Activated CD8-positive, alpha-beta memory T cell treated with anti-CD3 and anti-CD28 coated beads, Interleukin-2, amount 50 U/mL, for 24 hours (primary cell): Measurements from ENCODE around the gene TREM1.

Experiments used
- DNase-seq: peaks from one replicate; pipeline ENCODE4 v3.0.0-alpha.2; 2020; ENCODE audit errors: extremely low read depth

TREM1 gene

DNA sequence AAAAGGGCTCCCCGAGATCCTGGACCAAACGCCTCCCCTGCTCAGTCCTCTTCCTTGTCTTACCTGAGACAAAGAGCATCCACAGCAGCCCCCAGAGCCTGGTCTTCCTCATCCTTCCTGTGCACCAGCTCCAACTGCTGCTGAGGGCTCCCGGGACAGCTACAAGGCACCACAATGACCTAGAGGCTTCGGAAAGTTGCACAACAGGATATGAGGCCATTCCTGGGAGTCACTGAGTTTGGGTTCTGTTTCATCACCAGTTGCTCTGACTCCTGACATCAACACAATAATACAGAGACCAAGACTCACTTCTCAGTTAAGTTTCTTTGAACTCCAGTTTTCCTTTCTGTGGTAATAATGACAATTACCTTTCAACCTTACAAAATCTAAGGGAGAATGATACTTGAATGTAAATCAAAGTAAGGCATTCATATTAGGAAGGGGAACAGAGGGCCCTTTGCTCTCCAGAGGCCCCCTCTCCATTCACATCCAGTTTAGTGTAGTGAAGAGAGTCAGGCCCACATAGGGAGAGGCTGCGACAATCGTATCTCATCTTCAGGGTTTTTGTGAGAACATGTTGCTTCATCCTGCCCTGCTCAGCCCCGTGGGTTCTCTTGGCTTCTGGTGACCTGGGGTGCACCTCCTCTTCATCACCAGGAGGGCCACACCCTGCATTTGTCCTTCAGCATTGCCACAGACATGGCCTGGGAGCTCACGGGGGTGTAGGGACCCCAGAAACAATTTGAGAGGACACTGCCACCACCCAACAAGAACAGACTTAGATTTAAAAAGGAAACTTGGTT lies at the start of gene TREM1:
TREM1 (minus strand) TSS at position 139 of the 803 bp plus-strand sequence; CDS start at position 112, 27 bp downstream.
- DNase-seq: no peak

DNA sequence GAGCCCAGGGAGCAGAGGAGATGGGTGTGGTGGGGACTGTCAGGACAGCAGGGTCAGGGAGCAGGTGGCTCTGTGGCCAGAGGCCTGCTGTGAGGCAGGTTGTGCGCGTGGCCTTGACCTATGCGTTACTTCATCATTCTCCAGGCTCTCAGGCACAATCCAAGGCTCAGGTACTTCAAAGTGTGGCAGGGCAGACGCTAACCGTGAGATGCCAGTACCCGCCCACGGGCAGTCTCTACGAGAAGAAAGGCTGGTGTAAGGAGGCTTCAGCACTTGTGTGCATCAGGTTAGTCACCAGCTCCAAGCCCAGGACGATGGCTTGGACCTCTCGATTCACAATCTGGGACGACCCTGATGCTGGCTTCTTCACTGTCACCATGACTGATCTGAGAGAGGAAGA lies 49.5 kb upstream of the TREM1 start:
- no peak for DNase-seq

DNA sequence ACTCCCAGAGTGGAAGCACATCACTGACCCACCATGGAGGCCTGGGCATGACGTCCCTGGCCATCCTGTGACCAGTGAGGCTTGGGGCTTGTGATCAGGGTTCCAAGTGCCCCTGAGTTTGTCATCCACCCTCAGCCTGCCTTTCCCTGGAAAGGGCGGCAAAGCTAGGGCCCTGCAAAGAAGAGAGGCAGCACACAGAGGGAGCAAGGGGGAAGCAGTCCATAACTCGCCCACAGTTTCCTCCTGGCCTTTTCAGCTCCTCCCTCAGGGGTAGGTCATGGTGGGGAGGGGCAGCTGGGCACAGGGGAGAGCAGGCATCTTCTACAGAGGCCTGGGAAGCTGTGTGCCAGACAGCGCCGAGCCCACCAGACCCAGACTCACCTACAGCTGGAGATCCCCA lies 48.8 kb upstream of the TREM1 start, which contains the start of gene NCR2:
NCR2 (plus strand) TSS at position 313 of the 400 bp plus-strand sequence. CDS start 269 bp downstream, outside the sequence.
- DNase-seq: no peak

DNA sequence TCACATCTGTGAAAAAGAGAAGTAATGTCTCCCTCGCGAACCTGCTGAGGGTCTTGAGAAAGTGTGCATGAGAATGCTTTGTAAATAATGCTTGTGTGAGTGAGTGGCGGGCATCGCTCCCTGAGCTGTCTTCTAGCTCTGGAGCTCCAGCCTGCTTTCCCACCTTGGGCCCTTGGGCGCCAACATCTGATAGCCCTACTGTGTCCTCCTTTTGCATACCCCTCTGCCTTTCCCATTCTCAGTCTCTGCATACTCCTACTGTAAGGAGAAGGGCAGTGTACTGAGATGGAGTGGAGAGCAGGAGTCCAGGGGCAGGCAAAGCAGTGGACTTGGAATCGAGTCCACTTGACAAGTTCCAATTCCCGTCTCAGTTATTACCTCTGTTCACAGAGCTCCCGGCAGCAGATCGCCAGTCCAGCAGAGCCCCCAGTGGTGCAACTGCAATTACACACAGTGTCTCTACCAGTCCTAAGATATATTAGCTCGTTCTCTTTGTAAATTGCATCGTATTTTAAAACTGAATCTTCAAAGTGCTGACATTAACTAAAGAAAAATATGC lies 48.1 kb upstream of the TREM1 start:
- DNase-seq: no peak

DNA sequence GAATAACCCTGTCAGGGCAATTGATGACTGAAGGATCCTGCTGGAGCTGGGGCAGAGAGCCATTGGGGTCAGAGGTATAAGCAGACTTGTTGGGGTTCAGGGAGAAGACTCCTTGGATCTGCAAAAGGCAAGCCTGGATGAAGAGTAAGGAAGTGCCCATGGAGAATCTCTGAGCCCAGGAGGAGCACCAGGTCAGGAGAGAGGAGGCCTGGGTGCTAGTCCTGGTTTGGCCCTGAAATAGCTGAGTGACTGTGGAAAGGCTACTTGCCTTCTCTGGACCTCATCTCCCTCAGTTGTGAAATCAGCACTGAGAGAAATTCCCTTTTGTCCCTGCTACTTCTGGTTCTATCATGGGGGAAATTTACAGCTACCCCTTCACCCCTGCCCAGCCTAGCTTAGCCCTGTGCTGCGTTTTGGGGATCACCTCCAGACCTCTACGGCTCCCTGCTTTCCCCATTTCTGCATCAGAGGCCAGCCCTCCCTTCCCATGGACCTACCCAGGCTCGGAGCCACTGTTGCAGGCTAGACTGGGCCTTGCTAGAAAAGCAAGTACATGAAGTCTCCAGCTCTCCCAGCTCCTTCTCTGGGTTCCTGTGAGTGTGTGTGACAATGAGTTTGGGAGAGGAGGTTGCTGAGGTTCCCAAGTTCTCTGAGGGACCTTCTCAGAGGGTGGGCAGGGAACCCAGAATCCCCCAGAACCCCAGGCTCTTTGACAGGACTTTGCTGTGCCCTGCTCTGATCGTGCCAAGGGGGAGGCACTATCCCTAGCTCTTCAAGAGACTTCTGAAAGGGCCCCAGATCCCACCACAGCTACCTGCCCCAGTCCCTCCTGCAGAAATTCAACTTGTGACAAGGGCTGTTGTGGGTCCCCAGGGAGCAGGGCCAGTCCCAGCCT lies 46.6 kb upstream of the TREM1 start:
- no peak for DNase-seq

DNA sequence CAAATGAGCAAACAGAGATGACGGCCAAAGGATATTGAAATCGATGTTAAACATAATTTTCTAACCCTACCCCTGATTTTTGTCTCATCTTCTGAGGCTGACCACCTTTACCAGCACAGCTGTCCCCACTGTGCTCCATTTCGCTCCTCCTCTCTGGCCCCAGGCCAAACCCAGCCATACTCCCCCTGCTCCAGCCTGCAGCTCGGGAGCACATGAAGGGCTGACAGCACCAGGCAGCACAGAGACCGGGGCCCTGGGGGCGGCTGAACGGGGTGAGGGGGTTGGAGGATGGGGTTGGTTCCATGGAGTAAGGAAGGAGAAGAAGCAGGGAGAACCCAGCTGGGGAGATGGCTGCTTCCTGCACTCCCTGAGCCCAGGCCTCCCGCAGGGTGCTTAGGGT lies 45.8 kb upstream of the TREM1 start:
- no peak for DNase-seq

DNA sequence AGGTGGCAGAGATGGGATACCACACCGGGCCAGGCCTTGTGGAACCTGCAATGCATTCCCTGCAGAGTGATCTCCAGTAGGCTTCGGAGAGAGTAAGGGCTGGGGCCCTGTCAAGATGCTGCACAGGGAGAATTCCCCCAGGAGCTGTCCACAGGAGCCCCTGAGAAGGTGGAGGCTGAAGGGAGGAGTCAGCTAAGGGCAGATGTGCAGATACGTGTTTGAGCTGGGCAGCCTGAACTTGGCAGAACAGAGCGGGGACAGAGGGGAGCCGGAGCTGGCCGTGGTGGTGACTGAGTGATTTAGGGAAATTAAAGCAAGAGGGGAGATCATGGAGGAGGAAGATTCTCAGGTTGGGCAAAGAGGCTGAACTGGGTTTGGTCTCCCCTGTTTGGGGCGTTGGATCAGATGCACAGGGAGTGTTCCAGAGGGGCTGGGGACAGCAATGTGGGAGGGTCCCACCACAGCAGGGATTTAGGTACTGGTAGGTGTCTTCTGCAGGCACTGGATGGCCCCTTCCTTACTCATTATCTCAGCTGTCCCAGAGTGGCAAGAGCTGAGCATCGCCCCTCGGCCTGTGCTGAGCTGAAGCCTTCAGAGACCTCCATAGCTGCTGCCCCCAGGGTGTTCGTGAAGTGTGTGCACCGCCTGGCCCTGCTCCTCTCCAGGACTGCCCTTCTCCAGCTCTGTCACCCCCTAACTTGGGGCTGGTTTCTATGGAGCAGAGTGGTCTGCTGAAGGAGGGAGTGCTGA lies 45.1 kb upstream of the TREM1 start:
- DNase-seq: no peak

DNA sequence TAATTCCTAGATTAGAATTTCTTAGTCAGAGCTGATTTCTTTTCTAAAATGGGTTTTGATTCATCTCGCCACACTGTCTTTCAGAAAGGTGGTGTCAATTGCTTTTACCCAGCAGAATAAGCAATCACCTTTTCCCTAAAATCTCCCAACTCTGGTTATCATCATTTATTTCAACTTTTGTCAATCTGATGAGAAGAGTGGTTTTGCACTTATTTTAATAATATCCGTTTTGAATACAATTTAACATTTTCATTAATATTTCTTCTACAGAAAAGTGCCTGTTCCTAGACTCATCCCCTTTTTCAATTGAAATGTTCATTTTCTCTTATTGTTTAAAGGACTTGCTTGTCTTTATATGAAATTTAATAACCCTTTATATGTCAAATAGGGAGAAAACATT lies 40.7 kb upstream of the TREM1 start:
- DNase-seq: no peak

DNA sequence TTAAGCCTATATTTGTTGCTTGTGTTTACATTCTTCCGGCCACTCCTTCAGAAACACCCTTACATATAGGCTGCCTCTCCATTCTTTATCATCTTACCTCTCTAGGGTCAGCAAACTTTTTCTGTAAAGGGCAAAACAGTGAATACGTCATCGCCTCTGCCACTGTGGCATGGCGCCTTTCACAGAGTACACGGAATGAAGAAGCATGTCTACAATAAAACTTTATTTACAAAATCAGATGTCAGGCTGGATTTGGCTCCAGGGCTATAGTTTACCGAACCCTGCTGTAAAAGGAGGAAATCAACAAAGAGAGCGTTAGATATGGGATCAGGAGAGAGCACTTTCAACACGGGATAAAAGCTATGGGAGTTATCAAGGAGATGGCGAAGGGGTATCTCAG lies 39.6 kb upstream of the TREM1 start:
- DNase-seq: no peak

DNA sequence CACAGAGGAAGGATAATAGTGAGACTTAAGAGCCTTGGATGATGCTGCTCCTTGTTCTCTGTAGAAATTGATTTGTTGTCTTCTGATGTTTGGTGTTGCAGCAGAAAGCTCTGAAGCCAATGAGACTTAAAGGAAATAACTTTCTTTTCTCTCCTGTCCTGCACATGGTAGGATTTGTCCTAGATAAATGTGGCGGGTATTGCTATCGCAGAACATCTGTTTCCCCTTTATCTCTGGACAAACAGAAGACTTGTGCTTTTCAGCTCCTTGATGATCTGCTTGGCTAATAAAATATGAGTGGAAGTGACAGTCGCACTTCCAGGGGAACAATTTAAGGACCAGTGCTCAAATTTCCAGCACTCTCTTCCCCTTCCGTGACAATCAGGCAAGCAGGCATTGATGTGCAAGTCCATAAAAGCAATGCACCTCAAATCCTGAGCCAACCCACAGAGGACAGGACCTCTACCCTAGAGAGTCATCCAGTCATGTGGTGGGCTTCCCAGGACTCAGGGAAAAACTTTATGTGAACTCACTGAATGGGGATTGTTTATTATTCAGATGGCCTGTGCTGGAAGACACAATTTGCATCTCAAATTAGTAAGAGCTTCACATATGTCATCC lies 39.1 kb upstream of the TREM1 start:
- no peak for DNase-seq

DNA sequence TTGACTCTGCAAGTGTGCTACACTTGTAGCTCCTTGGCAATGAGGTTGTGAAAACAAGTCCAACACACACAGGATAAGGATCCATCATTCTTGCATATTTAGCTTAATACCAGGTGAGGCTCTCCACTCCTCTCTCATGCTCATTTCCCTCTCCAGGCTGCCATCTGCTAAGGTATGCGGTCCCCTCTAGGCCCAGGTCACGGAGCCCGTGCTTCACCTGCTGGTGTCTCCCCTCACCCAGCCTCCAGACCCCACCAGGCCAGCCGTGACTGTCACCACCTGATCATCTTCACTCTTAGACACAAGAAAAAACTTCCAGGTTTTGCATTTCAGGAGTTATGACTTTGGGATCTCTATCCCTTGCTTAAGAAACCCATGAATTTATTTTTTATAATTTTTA lies 34.7 kb upstream of the TREM1 start:
- no peak for DNase-seq

DNA sequence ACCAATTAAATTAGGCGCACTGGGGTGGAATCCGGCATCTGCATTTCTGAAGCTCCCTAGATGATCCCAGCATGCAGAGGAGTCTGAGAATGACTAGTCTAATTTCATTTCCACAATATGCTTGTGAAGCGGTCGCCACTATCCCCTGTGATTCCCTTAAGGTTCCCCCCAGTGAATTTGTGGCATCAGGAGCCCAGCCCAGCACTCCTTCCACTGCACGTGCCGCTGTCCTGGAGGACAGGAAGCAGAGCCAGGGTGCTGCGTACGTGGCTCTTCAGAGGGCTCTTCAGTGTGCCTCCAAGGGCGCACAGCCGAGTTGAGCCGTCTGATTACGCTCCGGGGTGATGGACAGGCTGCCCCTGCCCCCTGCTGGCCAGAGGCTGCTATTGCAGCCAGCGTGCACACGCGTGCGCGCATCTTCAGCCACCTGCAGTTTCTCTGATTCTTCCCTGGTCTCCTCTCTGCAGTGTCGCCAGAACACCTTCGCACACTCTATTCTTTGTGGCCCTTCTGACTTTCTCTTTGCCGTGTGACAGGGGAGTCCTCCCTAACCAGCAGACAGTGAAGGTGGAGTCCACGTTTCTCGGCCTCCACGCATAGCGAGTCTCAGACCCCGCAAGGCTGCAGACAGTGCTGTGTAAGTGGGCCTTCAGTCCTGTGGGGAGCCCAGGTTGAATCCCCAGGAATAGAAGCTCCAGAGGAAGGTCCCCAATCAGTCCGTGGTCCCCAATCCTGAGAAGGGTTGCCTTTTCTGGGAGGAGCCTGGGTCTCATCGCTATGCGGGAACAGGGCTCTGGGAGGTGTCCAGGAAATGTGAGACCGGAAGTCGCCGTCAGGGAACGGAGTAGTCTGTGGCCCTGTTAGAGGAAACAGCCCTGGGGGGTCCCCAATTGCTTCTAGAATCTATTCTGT lies 32.4 kb upstream of the TREM1 start:
- DNase-seq: peak; percentile 48

DNA sequence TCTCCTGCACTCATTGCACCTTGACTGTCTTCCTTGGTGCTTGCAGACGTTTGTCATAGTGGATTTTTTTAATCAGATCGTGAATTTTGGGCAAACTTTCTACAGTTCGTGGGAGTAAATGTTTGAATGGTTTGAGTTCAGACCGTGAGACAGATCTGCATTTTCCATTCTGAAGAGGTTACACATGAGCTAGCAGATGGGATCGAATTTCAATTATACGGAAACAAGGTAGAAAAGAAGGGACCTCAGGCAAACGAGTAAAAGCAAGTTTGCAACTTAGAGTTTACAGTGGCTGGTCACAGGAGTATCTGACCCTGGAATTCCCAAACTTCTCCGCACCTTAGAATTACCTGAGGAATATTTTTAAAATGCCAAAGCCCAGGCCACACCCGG lies 31.8 kb upstream of the TREM1 start:
- no peak for DNase-seq

DNA sequence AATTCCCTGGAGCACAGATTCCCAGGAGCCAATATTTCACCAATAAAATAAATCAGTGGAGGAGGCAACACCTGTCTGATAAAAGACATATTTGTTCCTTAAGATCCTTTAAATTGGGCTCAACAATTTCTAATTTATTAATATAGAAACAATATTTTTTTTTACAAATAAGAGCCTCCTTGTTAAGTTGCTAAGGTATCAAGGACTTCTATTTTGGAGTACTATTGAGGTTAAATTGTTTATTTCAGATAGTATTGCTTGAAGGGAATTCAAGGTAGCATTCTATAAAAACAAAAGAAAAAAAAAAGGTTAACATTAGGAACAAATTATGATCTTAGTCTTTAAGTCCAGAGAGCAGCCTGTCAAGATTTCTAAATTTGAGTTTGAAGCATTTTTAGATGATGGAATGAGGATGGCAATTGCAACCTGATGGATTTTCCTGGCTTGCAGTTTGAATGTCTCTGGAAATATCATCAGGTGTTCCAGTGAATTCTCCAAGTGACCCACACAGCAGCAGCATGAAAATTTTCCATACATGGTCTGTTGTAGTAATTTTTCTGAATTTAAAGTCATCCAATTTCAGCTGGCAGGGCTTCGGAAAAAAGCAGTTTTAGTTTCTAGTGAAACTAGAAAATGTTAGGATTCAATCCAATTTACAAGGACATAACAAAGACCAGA lies 29.6 kb upstream of the TREM1 start:
- DNase-seq: no peak

DNA sequence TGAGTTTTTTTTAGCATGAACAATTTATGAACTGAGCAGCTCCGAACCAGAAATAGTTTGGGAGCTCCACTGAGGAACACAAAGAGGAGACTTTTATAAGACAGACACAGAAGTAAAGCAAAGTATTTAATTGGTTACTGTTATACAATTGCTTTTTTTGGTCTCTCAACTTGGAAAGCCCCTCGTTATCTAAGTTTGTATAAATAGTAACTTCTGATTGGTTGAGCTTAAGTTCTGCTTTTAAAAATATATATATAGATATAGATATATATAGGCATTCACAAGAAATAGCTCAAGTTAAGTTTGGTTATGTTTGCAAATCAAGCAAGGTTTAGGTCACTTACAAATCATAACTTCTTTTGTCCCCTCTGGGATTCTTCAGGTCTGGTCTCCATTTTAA lies 28.7 kb upstream of the TREM1 start:
- no peak for DNase-seq

DNA sequence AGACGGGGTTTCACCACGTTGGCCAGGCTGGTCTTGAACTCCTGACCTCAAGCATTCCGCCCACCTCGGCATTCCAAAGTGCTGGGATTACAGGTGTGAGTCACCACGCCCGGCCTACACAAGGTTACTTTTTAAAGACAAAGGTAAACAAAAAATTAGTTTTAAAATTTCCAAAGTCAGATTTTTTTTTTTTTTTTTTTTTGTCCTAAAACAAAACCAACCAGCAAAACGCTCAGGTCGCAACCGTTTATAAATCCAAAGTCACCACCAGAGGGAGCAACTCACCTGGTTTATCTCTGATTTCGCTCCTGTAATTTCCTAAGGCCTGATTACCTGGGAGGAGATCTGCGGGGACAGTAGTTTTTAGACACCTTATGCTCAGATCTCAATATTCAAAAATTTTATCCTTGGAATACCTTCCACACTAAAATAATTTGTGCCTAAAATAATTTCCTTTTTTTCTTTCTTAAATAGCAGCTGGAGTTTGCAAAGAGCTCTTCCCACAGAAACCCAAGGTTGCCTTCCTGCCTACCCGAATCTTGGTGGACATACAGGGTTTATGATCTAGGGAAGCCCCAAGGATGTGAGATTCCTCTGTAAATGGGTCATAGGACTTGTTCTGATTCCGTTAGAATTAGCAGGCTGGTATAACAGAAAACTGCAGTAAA lies 19.8 kb upstream of the TREM1 start:
- DNase-seq: no peak

DNA sequence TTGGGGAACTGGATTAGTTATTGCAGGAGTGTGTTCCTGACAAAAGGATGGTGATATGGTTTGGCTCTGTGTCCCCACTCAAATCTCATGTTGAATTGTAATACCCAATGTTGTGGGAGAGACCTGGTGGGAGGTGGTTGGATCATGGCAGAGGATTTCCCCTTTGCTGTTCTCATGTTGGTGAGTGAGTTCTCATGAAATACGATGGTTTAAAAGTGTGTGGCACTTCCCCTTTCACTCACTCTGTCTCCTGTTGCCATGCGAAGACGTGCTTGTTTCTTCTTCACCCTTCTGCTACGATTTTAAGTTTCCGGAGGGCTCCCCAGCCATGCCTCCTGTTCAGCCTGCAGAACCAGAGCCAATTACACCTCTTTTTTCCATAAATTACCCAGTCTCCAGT lies 16.2 kb upstream of the TREM1 start:
- no peak for DNase-seq

DNA sequence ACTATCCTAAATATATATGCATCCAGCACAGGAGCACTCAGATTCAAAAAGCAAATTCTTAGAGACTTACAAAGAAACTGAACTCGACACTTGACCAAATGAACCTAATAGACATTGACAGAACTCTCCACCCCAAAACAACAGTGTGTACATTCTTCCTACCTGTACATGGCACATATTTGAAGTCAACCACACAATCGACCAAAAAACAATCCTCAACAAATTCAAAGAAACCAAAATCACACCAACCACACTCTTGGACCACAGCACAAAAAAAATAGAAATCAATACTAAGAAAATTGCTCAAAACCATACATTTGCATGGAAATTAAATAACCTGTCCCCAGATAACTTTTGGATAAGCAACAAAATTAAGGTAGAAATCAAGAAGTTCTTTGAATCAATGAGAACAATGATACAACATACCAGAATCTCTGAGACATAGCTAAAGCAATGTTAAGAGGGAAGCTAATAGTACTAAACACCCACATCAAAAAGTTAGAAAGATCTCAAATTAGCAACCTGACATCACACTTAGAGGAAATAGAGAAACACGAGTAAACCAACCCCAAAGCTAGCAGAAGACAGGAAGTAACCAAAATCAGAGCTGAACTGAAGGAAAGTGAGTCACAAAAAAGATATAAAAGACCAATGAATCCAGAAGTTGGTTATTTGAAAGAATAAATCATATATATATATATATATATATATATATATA lies 12.5 kb upstream of the TREM1 start:
- no peak for DNase-seq
